HepG2 (cell line): ENCODE results near the gene KATNA1. TPM values are rescaled to one million over a fixed set of nuclear protein-coding genes. Genes with fewer than 3 reads are reported as not detected.

Source experiments
- ATAD3A ChIP-seq: sonication (generic); formaldehyde crosslinking; IDR thresholded peaks from 2 replicates; pipeline ENCODE4 v1.4.0; 2020; ENCODE audit warnings: missing genetic modification reagents
- GTF2F1 ChIP-seq: fragments of 150-350 bp; IDR thresholded peaks from 2 replicates; pipeline ENCODE4 v1.6.1; 2014; ENCODE audit warnings: low read length
- JARID2 ChIP-seq: sonication (generic); formaldehyde crosslinking; IDR thresholded peaks from 2 replicates; pipeline ENCODE4 v1.8.1; 2023; ENCODE audit warnings: missing genetic modification reagents, inconsistent platforms; ENCODE audit not compliant: insufficient replicate concordance
- KDM6A ChIP-seq: IDR thresholded peaks from 2 replicates; pipeline ENCODE4 v1.6.1; 2016; ENCODE audit warnings: low read depth
- MTA3 ChIP-seq: sonication (generic); formaldehyde crosslinking; IDR thresholded peaks from 2 replicates; pipeline ENCODE4 v1.4.0; 2020; ENCODE audit warnings: missing genetic modification reagents
- MXI1 ChIP-seq: IDR thresholded peaks from 3 replicates; pipeline ENCODE4 v1.6.1; 2012; ENCODE audit warnings: low read depth, low read length, inconsistent platforms, borderline replicate concordance
- NFATC3 ChIP-seq: sonication (generic); formaldehyde crosslinking; IDR thresholded peaks from 2 replicates; pipeline ENCODE4 v1.5.1; 2020; ENCODE audit warnings: mild to moderate bottlenecking, missing genetic modification reagents
- RAD51 ChIP-seq: fragments of 450-650 bp; IDR thresholded peaks from 2 replicates; pipeline ENCODE4 v1.6.1; 2016; ENCODE audit warnings: borderline replicate concordance
- RCOR2 ChIP-seq: IDR thresholded peaks from 2 replicates; pipeline ENCODE4 v1.6.1; 2016; ENCODE audit warnings: missing biosample characterization, missing genetic modification reagents
- RFXAP ChIP-seq: sonication (generic); formaldehyde crosslinking; IDR thresholded peaks from 2 replicates; pipeline ENCODE4 v1.4.0; 2020; ENCODE audit warnings: missing genetic modification reagents, borderline replicate concordance
- TP53 ChIP-seq: sonication (generic); formaldehyde crosslinking; conservative IDR thresholded peaks from 2 replicates; pipeline ENCODE4 v1.4.0; 2020; ENCODE audit warnings: missing genetic modification reagents
- ZBTB7B ChIP-seq: sonication (generic); formaldehyde crosslinking; IDR thresholded peaks from 2 replicates; pipeline ENCODE4 v1.4.0; 2020; ENCODE audit warnings: missing genetic modification reagents
- ZNF33B ChIP-seq: sonication (generic); formaldehyde crosslinking; IDR thresholded peaks from 2 replicates; pipeline ENCODE4 v1.5.1; 2020; ENCODE audit warnings: mild to moderate bottlenecking, missing genetic modification reagents
- ZNF354B ChIP-seq: sonication (generic); formaldehyde crosslinking; IDR thresholded peaks from 2 replicates; pipeline ENCODE4 v1.8.0; 2022; ENCODE audit warnings: mild to moderate bottlenecking, missing genetic modification reagents
- ZNF432 ChIP-seq: sonication (generic); formaldehyde crosslinking; IDR thresholded peaks from 2 replicates; pipeline ENCODE4 v1.5.0; 2020; ENCODE audit warnings: missing genetic modification reagents, mild to moderate bottlenecking, borderline replicate concordance
- ZSCAN30 ChIP-seq: sonication (generic); formaldehyde crosslinking; IDR thresholded peaks from 2 replicates; pipeline ENCODE4 v1.5.0; 2020; ENCODE audit warnings: mild to moderate bottlenecking, missing genetic modification reagents
- polyA plus RNA-seq, 8 experiments: library from polyadenylated mRNA; depleted of rRNA in 3 of 8; stranded (reverse) in 7 of 8; unstranded in 1 of 8; fragments of >200 nt; fragmentation: Illumina TruSeq in 4 of 8; extraction: Trizol in 4 of 8; gene quantifications; 2 replicates each; pipeline versions ENCODE4 v1.2.1 to v1.2.3, GENCODE V29; 2011 to 2016; ENCODE audit warnings: low read depth in 4 of 8, missing spikeins in 1 of 8, mixed read lengths in 1 of 8; ENCODE audit not compliant: insufficient read depth in 1 of 8
- total RNA-seq, 5 experiments: library from RNA; depleted of rRNA; stranded (reverse); fragments of >200 nt; fragmentation: Illumina TruSeq; extraction: Trizol; gene quantifications; 2 replicates each; pipeline ENCODE4 v1.2.3, GENCODE V29; 2016; ENCODE audit warnings: low read depth in 1 of 5
- TF ChIP-seq, protein P1 (sequence below): sonication (generic); formaldehyde crosslinking; IDR thresholded peaks from 2 replicates; pipeline ENCODE4 v1.8.0; 2022; ENCODE audit warnings: missing genetic modification reagents, mild to moderate bottlenecking, inconsistent platforms, borderline replicate concordance
- TF ChIP-seq, protein P2 (sequence below): sonication (generic); formaldehyde crosslinking; IDR thresholded peaks from 2 replicates; pipeline ENCODE4 v1.5.1; 2020; ENCODE audit warnings: mild to moderate bottlenecking, missing genetic modification reagents, moderate library complexity
- TF ChIP-seq, protein P3 (sequence below): sonication (generic); formaldehyde crosslinking; IDR thresholded peaks from 2 replicates; pipeline ENCODE4 v1.5.0; 2020; ENCODE audit warnings: missing genetic modification reagents
- TF ChIP-seq, protein P4 (sequence below): sonication (generic); formaldehyde crosslinking; IDR thresholded peaks from 2 replicates; pipeline ENCODE4 v1.5.1; 2020; ENCODE audit warnings: missing genetic modification reagents, mild to moderate bottlenecking, borderline replicate concordance
- TF ChIP-seq, protein P5 (sequence below), 2 experiments: sonication (generic) in 1 of 2; formaldehyde crosslinking in 1 of 2; IDR thresholded peaks; 2 replicates each; pipeline versions ENCODE4 v1.5.1 to v1.6.1; 2011 to 2020; ENCODE audit warnings: borderline replicate concordance in 1 of 2, low read depth in 1 of 2, low read length in 1 of 2, mild to moderate bottlenecking in 1 of 2, missing genetic modification reagents in 1 of 2, moderate library complexity in 1 of 2
- TF ChIP-seq, protein P6 (sequence below): sonication (generic); formaldehyde crosslinking; IDR thresholded peaks from 2 replicates; pipeline ENCODE4 v1.5.0; 2020; ENCODE audit warnings: mild to moderate bottlenecking, low read depth, missing genetic modification reagents, borderline replicate concordance

Gene KATNA1
- total and polyA plus RNA-seq, 2 of the 13 experiments (the other 11 are each of a cell fraction or from before 2014, with no cell fraction given) = 14.8 to 25.3 TPM

DNA sequence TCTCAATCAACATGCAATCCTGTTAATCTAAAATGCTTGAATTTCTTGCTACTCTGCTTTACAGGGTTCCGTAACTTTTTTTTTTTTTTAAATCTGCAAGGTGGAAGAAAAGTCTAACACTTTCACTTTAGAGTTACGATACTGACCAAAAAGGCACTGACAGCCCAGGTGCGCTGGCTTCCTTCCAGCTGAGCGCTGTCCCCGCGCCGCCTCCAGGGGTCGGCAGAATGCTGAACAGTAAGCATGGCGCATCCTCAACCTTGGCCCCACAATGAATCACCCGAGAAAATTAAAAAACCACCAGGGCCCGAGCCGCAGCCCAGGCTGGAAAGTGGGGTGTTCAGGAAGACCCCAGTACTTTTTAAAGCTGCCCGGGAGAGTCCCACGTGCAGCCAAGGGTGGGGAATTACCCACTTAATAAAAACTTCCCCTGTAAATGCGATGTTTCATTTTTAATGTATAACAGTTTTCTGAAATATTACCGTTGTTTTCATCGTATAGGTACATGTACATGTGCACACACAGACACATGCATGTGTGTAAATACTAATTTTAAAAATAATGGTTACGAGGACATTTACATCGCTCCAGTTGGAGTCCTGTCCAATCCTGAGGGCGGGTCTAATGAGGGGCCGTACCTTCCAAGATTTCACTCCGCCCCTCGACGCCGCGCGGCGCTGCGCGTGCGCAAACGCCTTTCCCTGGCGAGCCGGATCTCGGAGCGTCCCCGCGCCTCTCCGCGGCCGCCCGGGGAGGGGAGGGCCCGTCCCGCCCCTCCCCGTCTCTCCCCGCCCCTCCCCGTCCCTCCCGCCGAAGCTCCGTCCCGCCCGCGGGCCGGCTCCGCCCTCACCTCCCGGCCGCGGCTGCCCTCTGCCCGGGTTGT is 82.7 kb downstream of the KATNA1 start, which contains the start of gene GINM1 (continued):
- TF ChIP-seq ZSCAN30 (CRISPR knock-in tag) (no peak; the same call in 1 of the 2 replicates), KDM6A (CRISPR knock-in tag) (no peak), MXI1 (peak; percentile 82; the same call in 1 of the 3 replicates), ZNF33B (no peak), RFXAP (CRISPR knock-in tag) (0 out of 2 replicates have a peak, but pooled peaks have one; percentile 40), NFATC3 (no peak), MTA3 (no peak), RCOR2 (CRISPR knock-in tag) (no peak; the same call in 1 of the 2 replicates), ZNF354B (CRISPR knock-in tag) (no peak), GTF2F1 (no peak), ZNF432 (CRISPR knock-in tag) (no peak), RAD51 (no peak), JARID2 (peak; percentile 33), ATAD3A (CRISPR knock-in tag) (no peak), TP53 (CRISPR knock-in tag) (no peak), ZBTB7B (CRISPR knock-in tag) (peak; percentile 55; the same call in 1 of the 2 replicates)
- TF ChIP-seq, protein P1, sequence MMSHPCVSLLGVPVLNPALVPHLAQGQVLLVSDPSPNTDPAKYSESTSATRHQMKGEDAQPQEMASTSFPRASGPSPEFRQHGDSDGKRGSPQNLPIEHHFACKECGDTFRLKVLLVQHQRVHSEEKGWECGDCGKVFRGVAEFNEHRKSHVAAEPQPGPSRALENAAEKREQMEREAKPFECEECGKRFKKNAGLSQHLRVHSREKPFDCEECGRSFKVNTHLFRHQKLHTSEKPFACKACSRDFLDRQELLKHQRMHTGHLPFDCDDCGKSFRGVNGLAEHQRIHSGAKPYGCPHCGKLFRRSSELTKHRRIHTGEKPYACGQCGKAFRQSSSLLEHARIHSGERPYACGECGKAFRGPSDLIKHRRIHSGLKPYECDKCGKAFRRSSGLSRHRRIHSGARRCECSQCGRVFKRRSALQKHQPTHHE = no peak
- TF ChIP-seq, protein P2, sequence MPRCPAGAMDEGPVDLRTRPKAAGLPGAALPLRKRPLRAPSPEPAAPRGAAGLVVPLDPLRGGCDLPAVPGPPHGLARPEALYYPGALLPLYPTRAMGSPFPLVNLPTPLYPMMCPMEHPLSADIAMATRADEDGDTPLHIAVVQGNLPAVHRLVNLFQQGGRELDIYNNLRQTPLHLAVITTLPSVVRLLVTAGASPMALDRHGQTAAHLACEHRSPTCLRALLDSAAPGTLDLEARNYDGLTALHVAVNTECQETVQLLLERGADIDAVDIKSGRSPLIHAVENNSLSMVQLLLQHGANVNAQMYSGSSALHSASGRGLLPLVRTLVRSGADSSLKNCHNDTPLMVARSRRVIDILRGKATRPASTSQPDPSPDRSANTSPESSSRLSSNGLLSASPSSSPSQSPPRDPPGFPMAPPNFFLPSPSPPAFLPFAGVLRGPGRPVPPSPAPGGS (CRISPR knock-in tag) = no peak
- TF ChIP-seq, protein P3, sequence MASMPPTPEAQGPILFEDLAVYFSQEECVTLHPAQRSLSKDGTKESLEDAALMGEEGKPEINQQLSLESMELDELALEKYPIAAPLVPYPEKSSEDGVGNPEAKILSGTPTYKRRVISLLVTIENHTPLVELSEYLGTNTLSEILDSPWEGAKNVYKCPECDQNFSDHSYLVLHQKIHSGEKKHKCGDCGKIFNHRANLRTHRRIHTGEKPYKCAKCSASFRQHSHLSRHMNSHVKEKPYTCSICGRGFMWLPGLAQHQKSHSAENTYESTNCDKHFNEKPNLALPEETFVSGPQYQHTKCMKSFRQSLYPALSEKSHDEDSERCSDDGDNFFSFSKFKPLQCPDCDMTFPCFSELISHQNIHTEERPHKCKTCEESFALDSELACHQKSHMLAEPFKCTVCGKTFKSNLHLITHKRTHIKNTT = no peak
- TF ChIP-seq, protein P4, sequence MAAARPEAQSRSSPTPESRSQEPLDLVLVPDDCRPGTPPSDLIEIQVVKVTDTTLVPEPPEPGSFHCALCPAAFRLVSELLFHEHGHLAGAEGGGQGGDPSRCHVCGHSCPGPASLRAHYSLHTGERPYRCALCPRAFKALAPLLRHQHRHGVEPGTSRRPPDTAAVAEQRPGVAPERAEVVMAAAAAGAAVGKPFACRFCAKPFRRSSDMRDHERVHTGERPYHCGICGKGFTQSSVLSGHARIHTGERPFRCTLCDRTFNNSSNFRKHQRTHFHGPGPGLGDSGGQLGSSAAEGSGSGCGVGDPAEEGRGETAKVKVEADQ (CRISPR knock-in tag) = no peak
- TF ChIP-seq, protein P5, sequence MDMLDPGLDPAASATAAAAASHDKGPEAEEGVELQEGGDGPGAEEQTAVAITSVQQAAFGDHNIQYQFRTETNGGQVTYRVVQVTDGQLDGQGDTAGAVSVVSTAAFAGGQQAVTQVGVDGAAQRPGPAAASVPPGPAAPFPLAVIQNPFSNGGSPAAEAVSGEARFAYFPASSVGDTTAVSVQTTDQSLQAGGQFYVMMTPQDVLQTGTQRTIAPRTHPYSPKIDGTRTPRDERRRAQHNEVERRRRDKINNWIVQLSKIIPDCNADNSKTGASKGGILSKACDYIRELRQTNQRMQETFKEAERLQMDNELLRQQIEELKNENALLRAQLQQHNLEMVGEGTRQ (IDR thresholded peaks at IDR 0.05; ENCODE audit: low read depth, low read length) = no peak
- TF ChIP-seq, protein P5 (CRISPR knock-in tag; IDR thresholded peaks at IDR 0.05; ENCODE audit: borderline replicate concordance) = no peak
- TF ChIP-seq, protein P6, sequence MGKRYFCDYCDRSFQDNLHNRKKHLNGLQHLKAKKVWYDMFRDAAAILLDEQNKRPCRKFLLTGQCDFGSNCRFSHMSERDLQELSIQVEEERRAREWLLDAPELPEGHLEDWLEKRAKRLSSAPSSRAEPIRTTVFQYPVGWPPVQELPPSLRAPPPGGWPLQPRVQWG = no peak
